GM23338 (cell line): ENCODE measurements around the gene TM2D1. TPM values are rescaled to one million over a fixed set of nuclear protein-coding genes. Genes with fewer than 3 reads are reported as not detected.

Experiments
- ATAC-seq: fragments of 200-7000 bp; cut with Tn5 transposase; 3 replicates; pipeline ENCODE4 v1.9.1; 2020
- DNase-seq: peaks from one replicate; pipeline ENCODE4 v3.0.0-alpha.2; 2015; ENCODE audit warnings: low spot score
- H2AFZ ChIP-seq: fragments of 200-600 bp; sonication (generic); 2 replicates; pipeline ENCODE4 v1.8.0; 2016; ENCODE audit warnings: antibody characterized with exemption, mild to moderate bottlenecking, moderate library complexity
- H3F3A ChIP-seq: fragments of 200-600 bp; sonication (generic); replicated peaks from 2 replicates; pipeline ENCODE4 v1.8.0; 2017; ENCODE audit warnings: antibody characterized with exemption, mixed run types, low read depth
- H3K27ac ChIP-seq: fragments of 200-600 bp; sonication (generic); 2 replicates; pipeline ENCODE4 v1.6.1; 2016; ENCODE audit warnings: low read depth
- H3K27me3 ChIP-seq: fragments of 200-600 bp; sonication (generic); 2 replicates; pipeline ENCODE4 v1.8.0; 2016; ENCODE audit warnings: mild to moderate bottlenecking, mixed run types, moderate library complexity; ENCODE audit not compliant: insufficient read depth
- H3K36me3 ChIP-seq: fragments of 200-600 bp; sonication (generic); 2 replicates; pipeline ENCODE4 v1.8.0; 2016; ENCODE audit warnings: mild to moderate bottlenecking; ENCODE audit not compliant: insufficient read depth
- H3K4me1 ChIP-seq: fragments of 200-600 bp; sonication (generic); 2 replicates; pipeline ENCODE4 v1.8.0; 2016; ENCODE audit warnings: mild to moderate bottlenecking, moderate library complexity; ENCODE audit not compliant: insufficient read depth
- H3K4me2 ChIP-seq: fragments of 200-600 bp; sonication (generic); 2 replicates; pipeline ENCODE4 v1.7.1; 2017; ENCODE audit warnings: mixed run types
- H3K4me3 ChIP-seq: fragments of 200-600 bp; sonication (generic); 2 replicates; pipeline ENCODE4 v1.6.1; 2016; ENCODE audit warnings: mixed run types
- H3K79me2 ChIP-seq: fragments of 200-600 bp; sonication (generic); replicated peaks from 2 replicates; pipeline ENCODE4 v1.8.0; 2017; ENCODE audit warnings: mild to moderate bottlenecking; ENCODE audit not compliant: insufficient read depth
- H3K9me2 ChIP-seq: fragments of 200-600 bp; sonication (generic); 2 replicates; pipeline ENCODE4 v1.8.0; 2017; ENCODE audit not compliant: insufficient read depth
- H4K20me1 ChIP-seq: fragments of 200-600 bp; sonication (generic); replicated peaks from 2 replicates; pipeline ENCODE4 v1.8.0; 2017; ENCODE audit warnings: mild to moderate bottlenecking; ENCODE audit not compliant: insufficient read depth
- H3K27ac Mint-ChIP-seq: 2 replicates; pipeline ENCODE4 v1.8.0; 2020; ENCODE audit warnings: inconsistent platforms, mild to moderate bottlenecking, moderate library complexity, mixed read lengths
- H3K27me3 Mint-ChIP-seq: 3 replicates; pipeline ENCODE4 v1.8.0; 2022; ENCODE audit warnings: low read depth, mild to moderate bottlenecking, moderate library complexity, mixed read lengths, inconsistent platforms; ENCODE audit not compliant: insufficient read depth, poor library complexity
- H3K36me3 Mint-ChIP-seq: 3 replicates; pipeline ENCODE4 v1.8.0; 2021; ENCODE audit warnings: low read depth, mild to moderate bottlenecking, inconsistent platforms, moderate library complexity, mixed read lengths
- H3K4me1 Mint-ChIP-seq: 3 replicates; pipeline ENCODE4 v1.8.0; 2020; ENCODE audit warnings: mild to moderate bottlenecking, inconsistent platforms, mixed read lengths
- H3K4me3 Mint-ChIP-seq: 3 replicates; pipeline ENCODE4 v1.8.0; 2021; ENCODE audit warnings: moderate library complexity, mild to moderate bottlenecking, inconsistent platforms, mixed read lengths
- H3K9me3 Mint-ChIP-seq: 3 replicates; pipeline ENCODE4 v1.8.0; 2020; ENCODE audit warnings: moderate library complexity, mild to moderate bottlenecking, inconsistent platforms, mixed read lengths
- CREB1 ChIP-seq: fragments of 250-450 bp; sonication (Bioruptor Pico); IDR thresholded peaks from 2 replicates; pipeline ENCODE4 v1.5.0; 2020; ENCODE audit warnings: low read depth, mild to moderate bottlenecking, moderate library complexity
- EZH2 ChIP-seq: fragments of 200-600 bp; sonication (generic); IDR thresholded peaks from one replicate; pipeline ENCODE4 v1.8.0; 2017; ENCODE audit warnings: antibody characterized with exemption, mild to moderate bottlenecking, low read depth; ENCODE audit not compliant: unreplicated experiment
- EZH2phosphoT487 ChIP-seq: fragments of 200-600 bp; sonication (generic); IDR thresholded peaks from one replicate; pipeline ENCODE4 v1.8.1; 2018; ENCODE audit warnings: antibody characterized with exemption; ENCODE audit not compliant: unreplicated experiment
- JUNB ChIP-seq: IDR thresholded peaks from one replicate; pipeline ENCODE4 v1.6.1; 2016; ENCODE audit warnings: antibody characterized with exemption; ENCODE audit not compliant: unreplicated experiment
- NANOG ChIP-seq: IDR thresholded peaks from 2 replicates; pipeline ENCODE4 v1.6.1; 2016; ENCODE audit warnings: antibody characterized with exemption, borderline replicate concordance
- POLR2AphosphoS5 ChIP-seq: IDR thresholded peaks from 2 replicates; pipeline ENCODE4 v1.6.1; 2016; ENCODE audit warnings: antibody characterized with exemption, low read depth
- STAT1 ChIP-seq: IDR thresholded peaks from one replicate; pipeline ENCODE4 v1.6.1; 2016; ENCODE audit warnings: antibody characterized with exemption; ENCODE audit not compliant: unreplicated experiment
- ZNF114 ChIP-seq: fragments of 250-450 bp; sonication (Bioruptor Pico); IDR thresholded peaks from 2 replicates; pipeline ENCODE4 v1.5.0; 2020; ENCODE audit warnings: mild to moderate bottlenecking, moderate library complexity
- ZNF331 ChIP-seq: fragments of 250-450 bp; sonication (Bioruptor Pico); IDR thresholded peaks from 2 replicates; pipeline ENCODE4 v1.5.0; 2020; ENCODE audit warnings: low read depth, mild to moderate bottlenecking, moderate library complexity
- polyA plus RNA-seq: library from polyadenylated mRNA; unstranded; fragments of >200 nt; fragmentation: Nextera tagmentation; extraction: Ambion mirVana; gene quantifications from 2 replicates; pipeline ENCODE4 v1.2.1, GENCODE V29; 2016
- total RNA-seq: library from RNA; depleted of rRNA; stranded (reverse); fragments of >200 nt; shearing (Covaris generic); gene quantifications from 2 replicates; pipeline ENCODE4 v1.2.3, GENCODE V29; 2014
- TF ChIP-seq, protein P1 (sequence below): fragments of 250-450 bp; sonication (Bioruptor Pico); IDR thresholded peaks from 2 replicates; pipeline ENCODE4 v1.5.0; 2020; ENCODE audit warnings: mild to moderate bottlenecking, moderate library complexity
- TF ChIP-seq, protein P2 (sequence below), 2 experiments: fragments of 200-600 bp in 1 of 2; sonication (generic) in 1 of 2; conservative IDR thresholded peaks; 2 replicates each; pipeline versions ENCODE4 v1.5.1 to v1.6.1; 2016 to 2017; ENCODE audit warnings: antibody characterized with exemption in 2 of 2, low read depth in 2 of 2, mild to moderate bottlenecking in 2 of 2, moderate library complexity in 1 of 2
- TF ChIP-seq, protein P3 (sequence below): IDR thresholded peaks from 2 replicates; pipeline ENCODE4 v1.6.1; 2016; ENCODE audit warnings: antibody characterized with exemption
- TF ChIP-seq, protein P4 (sequence below): IDR thresholded peaks from one replicate; pipeline ENCODE4 v1.6.1; 2018; ENCODE audit warnings: antibody characterized with exemption; ENCODE audit not compliant: unreplicated experiment

The TM2D1 gene
- total and polyA plus RNA-seq, 2 experiments from 2014 or later = 46.7 to 47.5 TPM

DNA sequence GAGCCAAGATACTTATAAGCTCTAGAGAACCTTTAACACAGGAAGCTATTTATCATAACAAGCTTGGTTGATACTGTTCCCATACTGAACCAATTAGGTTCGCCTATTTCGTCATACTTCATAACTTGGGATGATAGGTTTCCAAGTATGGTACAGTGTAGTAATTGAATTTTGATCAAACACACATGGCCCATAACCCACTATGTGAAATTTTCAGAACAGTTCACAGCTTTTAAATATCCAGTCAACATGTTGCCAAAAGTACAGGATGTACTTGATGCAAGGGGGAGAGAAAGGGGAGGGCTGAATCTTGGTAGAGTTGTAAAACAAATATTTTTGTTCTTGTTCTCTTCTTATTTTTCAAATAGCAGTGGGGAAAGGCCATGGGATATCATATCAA, 86.6 kb downstream of the TM2D1 start:
- DNase-seq (no peak), ATAC-seq (no peak)
- H3K79me2 ChIP-seq = no peaks in the 10 kb centered on the region
- Mint-ChIP-seq H3K27me3 (peaks cover 9% of the 10 kb centered on the region), H3K4me3 (no peak overlapping the region), H3K9me3 (no peaks in the 10 kb centered on the region), H3K36me3 (no peaks in the 10 kb centered on the region), H3K4me1 (peaks cover 34% of the 10 kb centered on the region), H3K27ac (no peak overlapping the region)
- no peaks in the 10 kb centered on the region for H3K9me2 ChIP-seq
- H3K4me3 ChIP-seq = no peak overlapping the region
- H3K27me3 ChIP-seq = no peaks in the 10 kb centered on the region
- TF ChIP-seq, protein P1, sequence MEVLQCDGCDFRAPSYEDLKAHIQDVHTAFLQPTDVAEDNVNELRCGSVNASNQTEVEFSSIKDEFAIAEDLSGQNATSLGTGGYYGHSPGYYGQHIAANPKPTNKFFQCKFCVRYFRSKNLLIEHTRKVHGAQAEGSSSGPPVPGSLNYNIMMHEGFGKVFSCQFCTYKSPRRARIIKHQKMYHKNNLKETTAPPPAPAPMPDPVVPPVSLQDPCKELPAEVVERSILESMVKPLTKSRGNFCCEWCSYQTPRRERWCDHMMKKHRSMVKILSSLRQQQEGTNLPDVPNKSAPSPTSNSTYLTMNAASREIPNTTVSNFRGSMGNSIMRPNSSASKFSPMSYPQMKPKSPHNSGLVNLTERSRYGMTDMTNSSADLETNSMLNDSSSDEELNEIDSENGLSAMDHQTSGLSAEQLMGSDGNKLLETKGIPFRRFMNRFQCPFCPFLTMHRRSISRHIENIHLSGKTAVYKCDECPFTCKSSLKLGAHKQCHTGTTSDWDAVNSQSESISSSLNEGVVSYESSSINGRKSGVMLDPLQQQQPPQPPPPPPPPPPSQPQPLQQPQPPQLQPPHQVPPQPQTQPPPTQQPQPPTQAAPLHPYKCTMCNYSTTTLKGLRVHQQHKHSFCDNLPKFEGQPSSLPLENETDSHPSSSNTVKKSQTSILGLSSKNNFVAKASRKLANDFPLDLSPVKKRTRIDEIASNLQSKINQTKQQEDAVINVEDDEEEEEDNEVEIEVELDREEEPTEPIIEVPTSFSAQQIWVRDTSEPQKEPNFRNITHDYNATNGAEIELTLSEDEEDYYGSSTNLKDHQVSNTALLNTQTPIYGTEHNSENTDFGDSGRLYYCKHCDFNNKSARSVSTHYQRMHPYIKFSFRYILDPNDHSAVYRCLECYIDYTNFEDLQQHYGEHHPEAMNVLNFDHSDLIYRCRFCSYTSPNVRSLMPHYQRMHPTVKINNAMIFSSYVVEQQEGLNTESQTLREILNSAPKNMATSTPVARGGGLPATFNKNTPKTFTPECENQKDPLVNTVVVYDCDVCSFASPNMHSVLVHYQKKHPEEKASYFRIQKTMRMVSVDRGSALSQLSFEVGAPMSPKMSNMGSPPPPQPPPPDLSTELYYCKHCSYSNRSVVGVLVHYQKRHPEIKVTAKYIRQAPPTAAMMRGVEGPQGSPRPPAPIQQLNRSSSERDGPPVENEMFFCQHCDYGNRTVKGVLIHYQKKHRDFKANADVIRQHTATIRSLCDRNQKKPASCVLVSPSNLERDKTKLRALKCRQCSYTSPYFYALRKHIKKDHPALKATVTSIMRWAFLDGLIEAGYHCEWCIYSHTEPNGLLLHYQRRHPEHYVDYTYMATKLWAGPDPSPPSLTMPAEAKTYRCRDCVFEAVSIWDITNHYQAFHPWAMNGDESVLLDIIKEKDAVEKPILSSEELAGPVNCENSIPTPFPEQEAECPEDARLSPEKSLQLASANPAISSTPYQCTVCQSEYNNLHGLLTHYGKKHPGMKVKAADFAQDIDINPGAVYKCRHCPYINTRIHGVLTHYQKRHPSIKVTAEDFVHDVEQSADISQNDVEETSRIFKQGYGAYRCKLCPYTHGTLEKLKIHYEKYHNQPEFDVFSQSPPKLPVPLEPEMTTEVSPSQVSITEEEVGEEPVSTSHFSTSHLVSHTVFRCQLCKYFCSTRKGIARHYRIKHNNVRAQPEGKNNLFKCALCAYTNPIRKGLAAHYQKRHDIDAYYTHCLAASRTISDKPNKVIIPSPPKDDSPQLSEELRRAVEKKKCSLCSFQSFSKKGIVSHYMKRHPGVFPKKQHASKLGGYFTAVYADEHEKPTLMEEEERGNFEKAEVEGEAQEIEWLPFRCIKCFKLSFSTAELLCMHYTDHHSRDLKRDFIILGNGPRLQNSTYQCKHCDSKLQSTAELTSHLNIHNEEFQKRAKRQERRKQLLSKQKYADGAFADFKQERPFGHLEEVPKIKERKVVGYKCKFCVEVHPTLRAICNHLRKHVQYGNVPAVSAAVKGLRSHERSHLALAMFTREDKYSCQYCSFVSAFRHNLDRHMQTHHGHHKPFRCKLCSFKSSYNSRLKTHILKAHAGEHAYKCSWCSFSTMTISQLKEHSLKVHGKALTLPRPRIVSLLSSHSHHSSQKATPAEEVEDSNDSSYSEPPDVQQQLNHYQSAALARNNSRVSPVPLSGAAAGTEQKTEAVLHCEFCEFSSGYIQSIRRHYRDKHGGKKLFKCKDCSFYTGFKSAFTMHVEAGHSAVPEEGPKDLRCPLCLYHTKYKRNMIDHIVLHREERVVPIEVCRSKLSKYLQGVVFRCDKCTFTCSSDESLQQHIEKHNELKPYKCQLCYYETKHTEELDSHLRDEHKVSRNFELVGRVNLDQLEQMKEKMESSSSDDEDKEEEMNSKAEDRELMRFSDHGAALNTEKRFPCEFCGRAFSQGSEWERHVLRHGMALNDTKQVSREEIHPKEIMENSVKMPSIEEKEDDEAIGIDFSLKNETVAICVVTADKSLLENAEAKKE (CRISPR knock-in tag) = no peak
- TF ChIP-seq JUNB (no peak), ZNF114 (CRISPR knock-in tag) (no peak), CREB1 (CRISPR knock-in tag) (no peak), EZH2 (no peak), NANOG (no peak), POLR2AphosphoS5 (no peak), ZNF331 (no peak), EZH2phosphoT487 (no peak), STAT1 (no peak)
- TF ChIP-seq, protein P2, sequence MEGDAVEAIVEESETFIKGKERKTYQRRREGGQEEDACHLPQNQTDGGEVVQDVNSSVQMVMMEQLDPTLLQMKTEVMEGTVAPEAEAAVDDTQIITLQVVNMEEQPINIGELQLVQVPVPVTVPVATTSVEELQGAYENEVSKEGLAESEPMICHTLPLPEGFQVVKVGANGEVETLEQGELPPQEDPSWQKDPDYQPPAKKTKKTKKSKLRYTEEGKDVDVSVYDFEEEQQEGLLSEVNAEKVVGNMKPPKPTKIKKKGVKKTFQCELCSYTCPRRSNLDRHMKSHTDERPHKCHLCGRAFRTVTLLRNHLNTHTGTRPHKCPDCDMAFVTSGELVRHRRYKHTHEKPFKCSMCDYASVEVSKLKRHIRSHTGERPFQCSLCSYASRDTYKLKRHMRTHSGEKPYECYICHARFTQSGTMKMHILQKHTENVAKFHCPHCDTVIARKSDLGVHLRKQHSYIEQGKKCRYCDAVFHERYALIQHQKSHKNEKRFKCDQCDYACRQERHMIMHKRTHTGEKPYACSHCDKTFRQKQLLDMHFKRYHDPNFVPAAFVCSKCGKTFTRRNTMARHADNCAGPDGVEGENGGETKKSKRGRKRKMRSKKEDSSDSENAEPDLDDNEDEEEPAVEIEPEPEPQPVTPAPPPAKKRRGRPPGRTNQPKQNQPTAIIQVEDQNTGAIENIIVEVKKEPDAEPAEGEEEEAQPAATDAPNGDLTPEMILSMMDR (conservative IDR thresholded peaks at IDR 0.05; ENCODE audit: low read depth in 2 of 2) = no peak
- TF ChIP-seq, protein P3, sequence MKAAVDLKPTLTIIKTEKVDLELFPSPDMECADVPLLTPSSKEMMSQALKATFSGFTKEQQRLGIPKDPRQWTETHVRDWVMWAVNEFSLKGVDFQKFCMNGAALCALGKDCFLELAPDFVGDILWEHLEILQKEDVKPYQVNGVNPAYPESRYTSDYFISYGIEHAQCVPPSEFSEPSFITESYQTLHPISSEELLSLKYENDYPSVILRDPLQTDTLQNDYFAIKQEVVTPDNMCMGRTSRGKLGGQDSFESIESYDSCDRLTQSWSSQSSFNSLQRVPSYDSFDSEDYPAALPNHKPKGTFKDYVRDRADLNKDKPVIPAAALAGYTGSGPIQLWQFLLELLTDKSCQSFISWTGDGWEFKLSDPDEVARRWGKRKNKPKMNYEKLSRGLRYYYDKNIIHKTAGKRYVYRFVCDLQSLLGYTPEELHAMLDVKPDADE = no peak
- TF ChIP-seq, protein P4, sequence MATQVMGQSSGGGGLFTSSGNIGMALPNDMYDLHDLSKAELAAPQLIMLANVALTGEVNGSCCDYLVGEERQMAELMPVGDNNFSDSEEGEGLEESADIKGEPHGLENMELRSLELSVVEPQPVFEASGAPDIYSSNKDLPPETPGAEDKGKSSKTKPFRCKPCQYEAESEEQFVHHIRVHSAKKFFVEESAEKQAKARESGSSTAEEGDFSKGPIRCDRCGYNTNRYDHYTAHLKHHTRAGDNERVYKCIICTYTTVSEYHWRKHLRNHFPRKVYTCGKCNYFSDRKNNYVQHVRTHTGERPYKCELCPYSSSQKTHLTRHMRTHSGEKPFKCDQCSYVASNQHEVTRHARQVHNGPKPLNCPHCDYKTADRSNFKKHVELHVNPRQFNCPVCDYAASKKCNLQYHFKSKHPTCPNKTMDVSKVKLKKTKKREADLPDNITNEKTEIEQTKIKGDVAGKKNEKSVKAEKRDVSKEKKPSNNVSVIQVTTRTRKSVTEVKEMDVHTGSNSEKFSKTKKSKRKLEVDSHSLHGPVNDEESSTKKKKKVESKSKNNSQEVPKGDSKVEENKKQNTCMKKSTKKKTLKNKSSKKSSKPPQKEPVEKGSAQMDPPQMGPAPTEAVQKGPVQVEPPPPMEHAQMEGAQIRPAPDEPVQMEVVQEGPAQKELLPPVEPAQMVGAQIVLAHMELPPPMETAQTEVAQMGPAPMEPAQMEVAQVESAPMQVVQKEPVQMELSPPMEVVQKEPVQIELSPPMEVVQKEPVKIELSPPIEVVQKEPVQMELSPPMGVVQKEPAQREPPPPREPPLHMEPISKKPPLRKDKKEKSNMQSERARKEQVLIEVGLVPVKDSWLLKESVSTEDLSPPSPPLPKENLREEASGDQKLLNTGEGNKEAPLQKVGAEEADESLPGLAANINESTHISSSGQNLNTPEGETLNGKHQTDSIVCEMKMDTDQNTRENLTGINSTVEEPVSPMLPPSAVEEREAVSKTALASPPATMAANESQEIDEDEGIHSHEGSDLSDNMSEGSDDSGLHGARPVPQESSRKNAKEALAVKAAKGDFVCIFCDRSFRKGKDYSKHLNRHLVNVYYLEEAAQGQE = no peak
- no peaks in the 10 kb centered on the region for H4K20me1 ChIP-seq
- no peak overlapping the region for H2AFZ ChIP-seq
- no peaks in the 10 kb centered on the region for H3F3A ChIP-seq
- no peak overlapping the region for H3K27ac ChIP-seq
- H3K4me2 ChIP-seq = no peak overlapping the region
- peaks cover 19% of the 10 kb centered on the region for H3K4me1 ChIP-seq
- H3K36me3 ChIP-seq = no peaks in the 10 kb centered on the region
